ENCODE measurements around the gene TAS1R2. TPM values are rescaled to one million over a fixed set of nuclear protein-coding genes. Genes with fewer than 3 reads are reported as not detected.

The TAS1R2 gene
- total and polyA plus RNA-seq, 9 of the 15 experiments (the other 6 are each of a cell fraction or from before 2014, with no cell fraction given) = not detected

GRCh38 chr1:18907917-18908845, 48.7 kb upstream of the TAS1R2 start:
- CTCF ChIA-PET (ENCODE audit: low intra/inter-chr PET ratio) = interaction anchor here (1.4 to 1.5 kb wide), 2 partner anchors 33 to 333 kb away, joined by 4 to 5 read pairs; no protein-coding TSS in a partner anchor
- peak overlapping the region; percentile 81 for H3K27ac ChIP-seq (ENCODE audit: extremely low read depth, low read depth, low read length)
- 0 out of 2 replicates have a peak, but pooled peaks have one; percentile 12 for TF ChIP-seq ZBTB33 (CRISPR knock-in tag; IDR thresholded peaks at IDR 0.05)
- TF ChIP-seq ZNF311 (CRISPR knock-in tag; IDR thresholded peaks at IDR 0.05) = no peak
- no peak for TF ChIP-seq ZNF57 (CRISPR knock-in tag; IDR thresholded peaks at IDR 0.05)
- TF ChIP-seq HDAC8 (tag; IDR thresholded peaks at IDR 0.05) = no peak
- TF ChIP-seq, protein P1, sequence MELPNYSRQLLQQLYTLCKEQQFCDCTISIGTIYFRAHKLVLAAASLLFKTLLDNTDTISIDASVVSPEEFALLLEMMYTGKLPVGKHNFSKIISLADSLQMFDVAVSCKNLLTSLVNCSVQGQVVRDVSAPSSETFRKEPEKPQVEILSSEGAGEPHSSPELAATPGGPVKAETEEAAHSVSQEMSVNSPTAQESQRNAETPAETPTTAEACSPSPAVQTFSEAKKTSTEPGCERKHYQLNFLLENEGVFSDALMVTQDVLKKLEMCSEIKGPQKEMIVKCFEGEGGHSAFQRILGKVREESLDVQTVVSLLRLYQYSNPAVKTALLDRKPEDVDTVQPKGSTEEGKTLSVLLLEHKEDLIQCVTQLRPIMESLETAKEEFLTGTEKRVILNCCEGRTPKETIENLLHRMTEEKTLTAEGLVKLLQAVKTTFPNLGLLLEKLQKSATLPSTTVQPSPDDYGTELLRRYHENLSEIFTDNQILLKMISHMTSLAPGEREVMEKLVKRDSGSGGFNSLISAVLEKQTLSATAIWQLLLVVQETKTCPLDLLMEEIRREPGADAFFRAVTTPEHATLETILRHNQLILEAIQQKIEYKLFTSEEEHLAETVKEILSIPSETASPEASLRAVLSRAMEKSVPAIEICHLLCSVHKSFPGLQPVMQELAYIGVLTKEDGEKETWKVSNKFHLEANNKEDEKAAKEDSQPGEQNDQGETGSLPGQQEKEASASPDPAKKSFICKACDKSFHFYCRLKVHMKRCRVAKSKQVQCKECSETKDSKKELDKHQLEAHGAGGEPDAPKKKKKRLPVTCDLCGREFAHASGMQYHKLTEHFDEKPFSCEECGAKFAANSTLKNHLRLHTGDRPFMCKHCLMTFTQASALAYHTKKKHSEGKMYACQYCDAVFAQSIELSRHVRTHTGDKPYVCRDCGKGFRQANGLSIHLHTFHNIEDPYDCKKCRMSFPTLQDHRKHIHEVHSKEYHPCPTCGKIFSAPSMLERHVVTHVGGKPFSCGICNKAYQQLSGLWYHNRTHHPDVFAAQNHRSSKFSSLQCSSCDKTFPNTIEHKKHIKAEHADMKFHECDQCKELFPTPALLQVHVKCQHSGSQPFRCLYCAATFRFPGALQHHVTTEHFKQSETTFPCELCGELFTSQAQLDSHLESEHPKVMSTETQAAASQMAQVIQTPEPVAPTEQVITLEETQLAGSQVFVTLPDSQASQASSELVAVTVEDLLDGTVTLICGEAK (IDR thresholded peaks at IDR 0.05) = 0 out of 2 replicates have a peak, but pooled peaks have one; percentile 46
- TF ChIP-seq, protein P1 (CRISPR knock-in tag; IDR thresholded peaks at IDR 0.05) = no peak

More at GRCh38 chr1:18907917-18908845, 48.7 kb upstream of the TAS1R2 start:
- intact Hi-C loops (cut with micrococcal nuclease) = loop anchor here (5.0 to 10.0 kb wide), 3 partner anchors 174 to 747 kb away; no protein-coding TSS in a partner anchor
- Histone ChIP-seq H3K36me3 (ENCODE audit: control insufficient read depth, insufficient read depth, low read length) (no peaks in the 10 kb centered on the region), H2AFZ (ENCODE audit: low read depth, low read length) (peak overlapping the region; percentile 95), H3K9me1 (ENCODE audit: control insufficient read depth, insufficient read depth, low read length) (no peaks in the 10 kb centered on the region), H3K4me1 (replicated peaks in 1 of 2; ENCODE audit: control insufficient read depth in 2 of 2, insufficient read depth in 2 of 2, low read length in 2 of 2) (peaks cover 47 to 49% of the 10 kb centered on the region in 2 experiments), H3K4me2 (ENCODE audit: insufficient read depth, low read length) (peak overlapping the region; percentile 79), H3K9me3 (replicated peaks; ENCODE audit: control insufficient read depth, insufficient read depth, low read depth, low read length) (no peaks in the 10 kb centered on the region), H4K20me1 (replicated peaks; ENCODE audit: control insufficient read depth, insufficient read depth, low read length) (peaks cover under 1% of the 10 kb centered on the region; the same call in 1 of the 2 replicates), H3K4me3 (peak overlapping the region; percentile 14), H3K79me2 (ENCODE audit: control insufficient read depth, insufficient read depth, low read length) (peaks cover 15% of the 10 kb centered on the region; the same call in 2 of the 3 replicates), H3K9ac (ENCODE audit: insufficient read depth in 1 of 2, low read depth in 2 of 2, low read length in 2 of 2) (peak overlapping the region; percentile 69 to 79), H3K27me3 (ENCODE audit: control insufficient read depth in 2 of 2, insufficient read depth in 2 of 2, low read length in 2 of 2) (no peaks in the 10 kb centered on the region)
- BruUV-seq (replicated peaks) = no TSS peak
- FAIRE-seq = peak; percentile 29
- 23% methylated on average over 22 of the region's 22 CpGs for WGBS (ENCODE audit: insufficient coverage, low coverage, missing lambda C conversion rate)
- POLR2A ChIA-PET = interaction anchor here (0.5 to 2.4 kb wide), 14 partner anchors 8 to 326 kb away, joined by 3 to 9 read pairs (median 3); no protein-coding TSS in a partner anchor
- peak; percentile 62 to 75 (median 67) for DNase-seq (ENCODE audit: extremely low read depth in 1 of 4, low spot score in 3 of 4)
- in situ Hi-C loops (cut with MboI) = loop anchor here (10.0 kb wide), 1 partner anchor 317 kb away; no protein-coding TSS in a partner anchor
- ATAC-seq = peak; percentile 60
